GM18498 (cell line): ENCODE measurements around the gene RBM19.
"Not testable (repeated sequence)": the region's sequence is repeated elsewhere in the genome, so short reads cannot be mapped to it uniquely, and the experiment has no call there.

Experiments used
- ATAC-seq: cut with Tn5 transposase; IDR thresholded peaks from one replicate; pipeline ENCODE4 v1.9.1; 2021; ENCODE audit warnings: mild to moderate bottlenecking, moderate library complexity; ENCODE audit not compliant: unreplicated experiment

The RBM19 gene

DNA sequence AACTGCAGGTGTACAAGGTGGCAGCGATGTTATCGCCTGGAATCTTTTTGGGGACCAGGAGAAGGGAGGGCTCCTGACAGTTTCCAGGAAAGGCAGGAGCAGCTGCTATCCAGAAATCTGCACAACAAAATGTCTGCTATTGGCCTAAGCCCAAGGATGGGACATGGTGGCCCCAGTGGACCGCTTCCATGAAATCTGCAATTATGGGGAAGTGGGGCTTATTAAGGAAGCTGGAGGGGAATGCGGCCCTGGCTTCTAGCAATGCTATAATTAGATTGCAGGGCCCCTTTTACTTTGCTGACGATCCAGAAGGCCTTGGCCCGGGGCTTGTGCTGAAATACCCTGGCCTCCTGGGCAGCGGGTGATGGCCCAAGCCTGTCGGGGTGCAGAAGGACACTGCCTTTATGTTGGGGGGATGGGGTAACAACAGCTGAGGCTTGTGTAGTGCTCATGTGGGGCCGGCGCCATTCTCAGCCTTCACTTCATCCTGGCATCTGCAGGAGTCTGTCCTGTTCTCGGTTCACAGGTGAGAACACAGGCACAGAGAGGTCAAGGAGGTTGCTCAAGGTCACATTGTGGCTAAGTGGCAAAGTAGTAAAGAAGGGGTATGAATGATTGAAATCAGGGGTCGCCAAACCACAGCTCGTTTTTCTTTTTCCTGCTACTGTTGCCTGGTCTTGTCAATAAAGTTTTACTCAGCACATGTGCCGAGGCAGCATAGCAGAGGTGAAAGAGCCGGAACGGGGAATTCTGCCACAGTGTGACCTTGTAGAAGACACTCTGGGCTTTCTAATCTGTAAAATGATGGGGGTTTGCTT lies 153.5 kb downstream of the RBM19 start:
- ATAC-seq, result no peak

DNA sequence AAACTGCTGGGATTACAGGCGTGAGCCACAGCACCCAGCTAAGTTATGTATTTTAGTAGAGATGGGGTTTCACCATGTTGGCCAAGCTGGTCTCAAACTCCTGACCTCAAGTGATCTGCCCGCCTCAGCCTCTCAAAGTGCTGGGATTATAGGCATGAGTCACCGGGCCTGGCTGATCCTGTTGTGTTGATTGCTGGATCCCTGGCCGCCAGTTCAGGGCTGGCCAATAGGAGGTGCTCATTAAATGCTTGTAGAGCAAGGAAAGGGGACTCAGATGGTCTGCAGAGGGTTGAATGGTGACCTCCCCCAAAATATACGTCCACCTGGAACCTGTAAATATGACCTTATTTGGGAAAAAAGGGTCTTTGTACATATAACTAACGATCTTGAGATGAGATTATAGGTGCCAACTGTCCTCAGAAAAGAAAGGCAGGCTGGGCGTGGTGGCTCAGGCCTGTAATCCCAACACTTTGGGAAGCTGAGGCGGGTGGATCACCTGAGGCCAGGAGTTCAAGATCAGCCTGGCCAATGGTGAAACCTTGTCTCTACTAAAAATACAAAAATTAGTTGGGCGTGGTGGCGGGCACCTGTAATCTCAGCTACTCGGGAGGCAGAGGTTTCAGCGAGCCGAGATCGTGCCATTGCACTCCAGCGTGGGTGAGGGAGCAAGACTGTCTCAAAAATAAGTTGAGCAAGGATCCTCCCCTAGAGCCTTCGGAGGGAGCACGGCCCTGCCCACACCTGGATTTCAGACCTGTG lies 156.5 kb downstream of the RBM19 start:
- not testable (repeated sequence) for ATAC-seq

DNA sequence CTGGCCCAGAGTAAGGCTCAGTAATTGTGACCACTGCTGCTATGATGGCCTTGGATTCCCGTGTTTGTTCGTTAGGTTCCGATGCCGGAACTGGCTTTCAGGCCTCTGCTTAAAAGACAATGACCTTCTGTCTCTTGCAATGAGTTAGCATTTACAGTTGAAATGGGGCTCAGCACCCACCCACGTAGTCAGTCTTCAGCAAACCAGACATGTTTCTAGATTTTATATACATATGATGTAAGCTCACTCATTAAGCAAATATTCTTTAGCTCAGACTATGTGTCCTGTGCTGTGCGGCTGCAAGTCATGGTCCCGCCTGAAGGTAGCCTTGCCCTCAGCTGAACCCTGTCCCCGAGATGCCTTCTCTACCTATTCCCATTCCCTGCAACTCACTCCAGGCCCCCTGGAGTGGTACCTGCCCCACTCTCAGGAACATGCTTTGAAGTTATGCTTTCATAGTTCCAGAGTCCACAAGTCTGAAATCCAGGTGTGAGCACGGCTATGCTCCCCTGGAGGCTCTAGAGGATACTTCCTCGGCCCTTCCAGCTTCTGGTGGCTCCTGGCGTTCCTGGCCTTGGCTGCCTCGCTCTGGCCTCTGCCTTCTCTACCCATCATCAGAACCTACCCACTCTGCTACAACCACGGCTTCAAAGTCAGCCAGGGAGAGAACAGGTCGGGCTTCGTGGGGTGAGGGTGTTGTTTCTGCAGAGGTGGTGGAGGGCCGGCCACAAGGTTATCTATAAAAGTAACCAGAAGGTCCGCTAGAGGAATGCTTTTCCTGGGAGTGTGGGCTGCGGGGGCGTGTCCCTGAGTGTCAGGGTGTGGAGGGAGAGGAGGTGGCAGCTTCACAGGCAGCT lies 157.8 kb downstream of the RBM19 start:
- no peak for ATAC-seq

DNA sequence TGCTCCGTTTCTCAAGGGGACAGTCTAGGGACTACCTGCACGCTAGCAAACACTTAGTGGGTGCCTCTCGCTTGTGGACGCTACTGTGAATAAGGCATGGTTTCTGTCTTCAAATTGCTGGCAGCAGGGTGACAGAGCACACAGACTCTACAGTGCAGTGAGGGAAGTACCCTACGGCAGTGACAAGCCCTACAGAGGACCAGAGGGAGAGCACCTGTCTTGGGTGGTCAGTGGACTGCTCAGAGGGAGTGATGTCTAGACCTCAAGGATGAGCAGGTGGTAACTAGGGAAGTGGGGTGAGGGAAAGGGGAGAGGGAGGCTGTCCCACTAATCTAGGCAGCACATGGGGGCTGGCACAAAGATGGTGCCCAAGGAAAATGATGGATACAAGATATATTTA lies 160.5 kb downstream of the RBM19 start:
- no peak for ATAC-seq

DNA sequence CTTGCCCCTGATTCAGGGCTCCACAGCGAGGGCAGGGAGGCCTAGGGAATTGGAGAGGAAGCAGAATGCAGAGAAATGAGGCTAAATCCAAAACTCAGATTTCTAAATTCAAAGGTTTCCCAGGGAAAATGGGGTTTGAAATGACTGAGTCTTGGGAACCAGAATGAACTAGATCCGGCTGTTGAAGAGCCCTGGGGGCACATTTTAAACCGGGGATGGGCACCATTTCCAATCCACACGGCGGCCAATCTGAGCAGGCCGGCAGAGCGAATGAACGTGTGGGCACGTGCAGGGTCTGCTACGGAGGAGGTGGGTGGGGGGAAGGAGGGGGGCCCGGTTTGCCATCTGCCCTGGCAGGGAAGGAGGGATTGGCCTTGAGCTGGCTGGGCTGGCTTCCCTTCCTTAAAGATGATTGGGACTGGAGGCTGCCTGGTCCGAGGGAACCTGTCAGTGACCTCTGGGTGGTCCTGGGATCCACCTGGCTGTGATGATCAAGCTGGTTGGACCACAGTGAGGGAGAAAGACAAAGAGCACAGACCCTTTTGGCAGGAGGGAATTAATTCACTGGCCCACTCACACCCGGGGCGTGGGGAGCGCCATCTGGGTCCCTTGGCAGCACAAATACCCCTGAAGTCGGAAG lies 161.0 kb downstream of the RBM19 start:
- no peak for ATAC-seq

DNA sequence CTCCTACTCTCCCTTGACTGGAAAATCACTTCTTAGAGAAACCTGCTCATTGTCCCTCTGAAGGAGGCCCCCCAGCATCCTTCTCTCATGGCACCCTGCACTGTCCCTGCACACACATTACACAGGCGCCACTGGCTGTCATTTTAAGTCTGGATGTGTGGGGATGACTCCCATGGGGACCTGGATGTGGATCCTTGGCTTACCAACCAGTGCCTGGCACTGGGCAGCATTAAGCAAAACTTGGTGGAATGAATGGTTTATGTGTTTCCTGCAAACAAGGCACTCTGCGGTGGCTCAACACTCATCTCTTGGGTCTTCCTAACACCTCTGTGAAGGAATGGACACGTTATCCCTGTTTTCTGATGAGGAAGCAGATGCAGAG lies 162.4 kb downstream of the RBM19 start:
- ATAC-seq, result no peak

DNA sequence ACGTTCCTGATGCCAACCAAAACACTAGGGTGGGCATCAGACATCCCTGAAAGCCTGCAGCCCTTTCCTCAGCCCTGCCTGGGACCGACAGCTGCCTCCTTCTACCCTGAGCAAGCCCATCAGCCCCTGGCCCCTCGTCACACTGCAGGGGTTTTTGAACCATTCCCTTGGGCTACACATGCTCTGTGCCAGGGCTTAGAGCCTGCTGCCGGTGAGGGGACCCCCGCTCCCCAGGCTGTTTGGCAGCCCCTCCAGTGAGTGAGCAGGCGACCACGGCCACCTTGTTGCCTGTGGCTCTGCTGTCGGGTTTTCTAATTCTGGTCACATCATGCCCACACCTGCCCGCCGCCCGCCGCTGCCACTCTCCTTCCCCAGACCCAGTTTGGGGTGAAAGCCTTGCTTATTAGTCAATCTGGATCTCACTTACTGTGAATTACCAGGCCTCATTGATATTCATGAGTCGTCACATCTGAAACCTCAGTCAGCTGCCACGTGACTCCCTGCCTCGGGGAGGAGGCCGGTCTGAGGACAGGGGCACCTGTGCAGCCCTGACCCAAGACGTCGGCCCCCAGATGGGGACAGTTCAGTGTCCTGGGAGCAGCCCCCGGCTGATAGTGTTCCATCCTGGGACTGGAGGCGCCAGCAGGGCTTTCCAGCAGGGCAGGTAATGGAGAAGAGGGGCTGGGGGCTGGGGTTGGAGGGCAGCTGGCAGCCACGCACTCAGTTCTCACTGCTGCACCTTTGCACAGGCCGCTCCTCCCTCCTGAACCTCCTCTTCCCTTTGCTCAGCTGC lies 163.0 kb downstream of the RBM19 start:
- no peak for ATAC-seq

DNA sequence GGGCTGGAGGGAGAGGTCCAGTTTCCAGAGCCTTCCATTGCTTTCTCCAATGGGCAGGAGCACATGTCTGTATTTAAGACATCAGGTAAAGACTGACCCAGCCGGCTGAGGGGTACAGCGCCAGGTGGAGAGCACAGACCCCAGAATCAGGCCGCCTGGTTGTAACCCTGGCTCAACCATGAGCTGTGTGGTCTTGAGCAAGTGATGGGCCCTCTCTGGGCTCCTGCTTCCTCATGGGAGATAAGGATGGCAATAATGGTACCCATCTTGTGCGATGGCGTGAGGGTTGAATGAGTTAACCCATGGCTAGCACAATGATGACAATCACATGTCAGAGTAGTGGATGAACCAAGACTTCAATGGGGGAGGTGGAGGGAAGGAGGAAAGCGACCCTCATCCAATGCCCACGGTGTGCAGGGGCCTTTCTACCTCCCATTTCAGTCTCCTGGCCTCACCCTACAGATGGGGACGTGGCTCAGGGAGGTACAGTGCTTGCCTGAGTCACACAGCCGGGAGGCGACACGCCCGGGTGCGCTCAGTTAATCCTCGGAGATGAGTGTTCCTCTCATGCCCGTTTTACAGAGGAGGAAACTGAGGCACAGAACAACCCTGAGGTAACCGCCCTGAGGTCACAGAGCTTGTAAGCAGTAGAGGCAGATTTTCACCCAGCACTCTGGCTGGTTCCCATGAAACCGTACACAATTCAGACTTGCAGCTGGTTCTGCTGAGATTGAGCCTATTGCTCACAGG lies 163.9 kb downstream of the RBM19 start:
- ATAC-seq, result no peak

DNA sequence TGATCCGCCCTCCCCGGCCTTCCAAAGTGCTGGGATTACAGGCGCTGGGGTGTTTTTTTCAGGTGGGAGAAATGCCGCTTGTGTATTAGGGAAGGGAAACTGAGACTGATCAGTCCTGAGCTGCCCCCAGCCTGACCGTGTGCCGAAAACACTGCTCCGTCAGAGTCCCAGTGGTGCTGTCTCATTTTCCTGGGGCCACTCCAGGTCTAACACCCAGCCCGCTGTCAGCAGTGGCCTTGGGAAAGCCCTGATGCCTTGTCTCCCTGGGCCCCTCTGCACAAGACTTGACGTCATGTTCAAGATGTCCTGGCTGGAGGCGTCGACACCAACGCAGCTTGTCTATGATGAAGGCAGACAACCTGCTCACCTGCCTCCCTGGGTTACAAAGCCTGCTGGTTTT lies 165.9 kb downstream of the RBM19 start:
- no peak for ATAC-seq

DNA sequence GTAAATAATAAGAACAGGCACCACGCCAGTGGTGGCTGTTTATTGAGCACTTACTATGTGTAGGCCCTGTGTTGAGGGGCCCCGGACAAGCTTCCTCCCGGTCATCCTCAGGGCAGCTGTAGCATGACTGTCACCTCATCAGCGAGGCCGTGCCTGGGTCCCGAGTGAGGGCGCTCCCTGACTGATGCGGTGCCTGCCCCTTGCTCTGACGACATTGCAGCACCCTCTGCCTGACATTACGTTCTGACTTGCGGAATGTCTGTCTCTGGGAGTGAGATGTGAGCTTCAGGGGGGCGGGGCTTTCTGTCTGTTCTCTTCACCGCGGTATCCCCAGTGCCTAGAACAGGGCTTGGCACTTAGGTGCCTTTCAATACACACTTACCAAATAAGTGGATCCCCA lies 167.6 kb downstream of the RBM19 start:
- no peak for ATAC-seq

DNA sequence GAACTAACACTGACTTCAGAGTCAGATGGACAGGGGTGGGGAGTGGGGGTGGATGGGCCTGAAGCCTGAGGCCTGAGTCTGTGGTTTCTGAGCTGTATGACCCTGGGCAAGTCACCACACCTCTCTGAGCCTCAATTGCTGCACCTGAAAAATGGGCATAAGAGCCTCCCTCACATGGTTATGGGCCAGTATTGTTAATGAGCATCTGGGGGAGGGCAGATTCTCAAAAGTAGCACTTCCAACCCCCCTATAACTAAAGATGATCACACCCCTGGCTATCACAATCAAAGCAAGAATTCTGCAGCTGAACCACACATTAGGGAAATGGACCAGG lies 168.6 kb downstream of the RBM19 start:
- ATAC-seq, result no peak

DNA sequence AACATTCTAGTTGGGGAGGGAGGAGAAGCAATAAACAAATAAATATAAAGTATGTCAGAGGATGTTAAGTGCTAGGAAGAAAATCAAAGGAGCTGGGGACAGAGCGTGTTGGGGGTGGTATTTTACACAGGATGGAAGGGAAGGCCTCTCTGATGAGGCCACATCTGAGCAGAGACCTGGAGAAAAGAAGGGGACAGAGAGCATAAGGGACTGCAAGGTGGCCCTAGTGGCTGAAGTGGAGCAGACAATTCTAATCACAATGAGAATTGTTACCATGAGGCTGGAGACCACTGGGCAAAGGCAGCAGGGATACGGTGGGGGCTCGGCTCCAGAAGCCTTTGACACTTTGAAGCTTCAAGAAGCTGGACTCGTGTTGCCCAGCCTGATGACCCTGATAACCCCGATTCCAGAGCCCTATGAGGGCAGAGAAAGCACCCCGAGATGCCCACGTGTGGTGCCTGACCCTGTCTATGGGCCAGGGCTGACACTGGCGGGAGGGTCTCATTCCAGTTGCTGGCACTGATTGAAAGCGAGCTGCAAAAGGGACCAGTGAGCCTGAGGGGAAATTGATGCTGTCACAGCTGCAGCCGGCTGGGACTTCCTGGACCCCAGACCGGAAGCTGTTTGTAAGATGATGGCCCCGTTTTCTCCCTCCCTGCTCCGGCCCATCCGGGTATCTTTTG lies 169.1 kb downstream of the RBM19 start:
- ATAC-seq, result no peak

DNA sequence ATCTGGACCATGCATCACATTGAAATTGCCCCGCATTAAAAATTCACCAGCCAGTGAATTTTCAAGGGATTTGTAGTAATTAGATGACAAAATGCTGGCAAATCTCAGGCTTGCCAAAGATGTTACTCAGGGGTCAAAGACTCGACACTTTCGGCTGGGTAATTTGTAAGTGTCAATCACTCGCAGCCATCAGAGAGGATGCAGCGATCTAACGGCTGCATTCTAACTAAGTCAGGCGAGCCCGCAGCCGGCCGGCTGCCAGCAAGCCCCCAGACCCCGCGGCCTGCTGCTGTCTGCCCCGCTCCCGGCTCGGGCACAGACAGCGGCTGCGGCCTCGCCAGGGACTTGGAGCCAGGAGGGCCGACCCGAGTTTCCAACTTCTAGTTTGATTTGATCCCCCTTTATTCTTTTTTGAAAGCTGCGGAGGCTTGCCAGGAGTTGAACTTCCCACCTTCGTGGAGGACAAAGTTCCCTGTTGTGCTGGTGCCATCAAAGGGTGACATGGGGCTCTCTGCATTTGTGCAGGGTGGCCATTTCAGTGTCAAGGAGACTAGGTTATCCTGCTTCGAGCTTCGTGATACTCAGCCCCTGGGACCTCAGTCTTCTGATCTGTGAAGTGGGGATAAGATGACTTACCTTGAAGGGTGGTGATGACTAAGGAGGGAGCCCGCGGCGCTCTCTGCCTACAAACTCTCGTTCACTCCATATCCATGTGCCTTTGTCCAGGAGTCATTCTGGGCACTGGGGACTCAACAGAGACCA lies 169.9 kb downstream of the RBM19 start:
- ATAC-seq, result no peak

DNA sequence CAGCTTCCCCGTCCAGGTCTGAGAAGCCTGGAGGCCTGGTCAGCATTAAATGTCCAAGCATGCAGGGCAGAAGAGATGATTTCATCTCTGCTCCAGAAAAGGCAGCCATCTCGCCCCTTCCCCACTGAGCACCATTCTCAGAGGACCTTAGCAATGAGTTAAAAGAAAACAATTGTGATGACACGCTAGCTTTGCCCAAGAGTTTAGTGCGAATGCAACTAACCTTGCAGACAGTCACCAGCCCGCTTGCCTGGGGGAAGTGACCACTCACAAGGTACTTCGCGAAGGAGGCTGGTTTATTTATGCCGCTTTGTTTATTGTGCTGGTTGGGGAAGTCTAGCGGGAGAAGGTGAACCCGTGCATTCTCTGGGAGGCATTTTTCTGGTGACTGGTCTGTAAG lies 170.7 kb downstream of the RBM19 start:
- ATAC-seq, result no peak

DNA sequence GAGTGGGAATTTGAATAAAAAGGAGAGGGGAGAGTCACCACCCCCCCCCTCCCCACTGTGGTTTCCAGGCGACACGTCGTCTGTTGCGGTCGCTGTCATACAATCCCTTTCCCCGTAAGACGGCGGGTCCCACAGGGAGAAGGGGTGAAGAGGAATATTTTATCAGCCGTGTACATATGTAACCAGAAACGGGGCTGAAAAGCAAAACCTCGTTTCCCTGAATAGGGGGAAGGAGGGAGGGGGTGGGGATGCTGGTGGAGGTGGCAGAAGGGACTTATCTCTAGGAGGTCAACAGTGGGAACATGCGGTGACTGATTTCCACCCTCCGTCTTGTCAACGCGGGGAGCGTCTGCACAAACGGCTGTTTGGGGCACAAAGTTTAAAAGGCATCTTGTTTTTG lies 171.4 kb downstream of the RBM19 start:
- no peak for ATAC-seq

DNA sequence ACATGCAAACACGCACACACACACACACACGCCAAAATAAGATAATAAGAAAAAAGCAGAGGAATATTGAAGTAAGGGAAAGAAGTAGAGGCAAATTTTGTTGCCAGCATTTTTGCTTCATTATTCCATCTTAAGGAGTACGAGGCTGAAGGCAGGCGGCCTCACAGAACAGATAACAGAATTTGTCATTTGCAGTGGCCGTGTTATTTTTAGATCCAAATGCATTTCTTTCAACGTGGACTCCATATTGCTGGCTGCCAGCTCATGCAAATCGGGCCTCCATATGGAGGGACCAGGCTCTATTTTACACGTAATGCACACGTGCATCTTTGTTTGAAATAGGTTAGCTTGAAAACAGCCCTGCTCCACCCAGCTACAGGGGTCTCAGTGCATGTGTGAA lies 172.9 kb downstream of the RBM19 start:
- ATAC-seq, result no peak

DNA sequence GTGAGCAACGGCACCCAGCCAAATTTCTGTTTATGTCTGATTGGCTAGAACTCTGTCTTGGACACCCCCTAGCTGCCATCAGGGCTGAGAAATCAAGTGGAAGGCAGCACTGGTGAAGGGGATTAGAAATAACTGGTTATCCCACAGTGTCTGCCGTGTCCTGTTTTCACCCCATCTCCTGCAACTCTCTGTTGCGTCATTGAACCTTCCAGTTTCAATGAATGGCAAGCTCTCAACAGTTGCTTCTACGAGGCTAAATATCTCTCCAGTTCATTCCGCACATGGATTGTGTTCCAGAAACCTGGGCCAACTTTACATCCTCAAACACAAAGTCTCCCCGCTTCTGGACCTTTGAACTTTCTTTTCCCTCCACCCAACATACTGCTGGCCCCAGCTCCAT lies 173.7 kb downstream of the RBM19 start:
- no peak for ATAC-seq
